HFFc6 (cell line): ENCODE data around the gene DLL1. TPM values are rescaled to one million over a fixed set of nuclear protein-coding genes. Genes with fewer than 3 reads are reported as not detected.

Experiments used
- DNase-seq: peaks from one replicate; pipeline ENCODE4 v3.0.0-alpha.2; 2018
- H3K27ac Mint-ChIP-seq: 2 replicates; pipeline ENCODE4 v1.8.0; 2020; ENCODE audit warnings: mild to moderate bottlenecking, mixed read lengths
- H3K27me3 Mint-ChIP-seq: 2 replicates; pipeline ENCODE4 v1.8.0; 2021; ENCODE audit warnings: mild to moderate bottlenecking, moderate library complexity, mixed read lengths; ENCODE audit not compliant: insufficient read depth
- H3K36me3 Mint-ChIP-seq: 2 replicates; pipeline ENCODE4 v1.8.0; 2021; ENCODE audit warnings: low read depth, mixed read lengths
- H3K4me1 Mint-ChIP-seq: 2 replicates; pipeline ENCODE4 v1.8.0; 2020; ENCODE audit warnings: low read depth, mixed read lengths
- H3K4me3 Mint-ChIP-seq: 2 replicates; pipeline ENCODE4 v1.8.0; 2020; ENCODE audit warnings: mild to moderate bottlenecking, moderate library complexity, mixed read lengths
- H3K9me3 Mint-ChIP-seq: 2 replicates; pipeline ENCODE4 v1.8.0; 2020; ENCODE audit warnings: mild to moderate bottlenecking, mixed read lengths
- total RNA-seq, 6 experiments: library from RNA; stranded (reverse); fragmentation: NEBNext Ultra II Directional; extraction: Animal tissue kit (Norgen Biotek cat#: 25700); gene quantifications; 2 replicates in 1 of 6; 3 replicates in 5 of 6; pipeline ENCODE4 v1.2.3, GENCODE V29; 2021
- TF ChIP-seq, protein P1 (sequence below): fragments of 200-600 bp; sonication (generic); IDR thresholded peaks from 2 replicates; pipeline ENCODE4 v1.5.0; 2021; ENCODE audit warnings: antibody characterized with exemption, mild to moderate bottlenecking

The DLL1 gene
- total RNA-seq, 6 experiments from 2014 or later, result 0.26 to 0.83 (median 0.36) TPM

DNA sequence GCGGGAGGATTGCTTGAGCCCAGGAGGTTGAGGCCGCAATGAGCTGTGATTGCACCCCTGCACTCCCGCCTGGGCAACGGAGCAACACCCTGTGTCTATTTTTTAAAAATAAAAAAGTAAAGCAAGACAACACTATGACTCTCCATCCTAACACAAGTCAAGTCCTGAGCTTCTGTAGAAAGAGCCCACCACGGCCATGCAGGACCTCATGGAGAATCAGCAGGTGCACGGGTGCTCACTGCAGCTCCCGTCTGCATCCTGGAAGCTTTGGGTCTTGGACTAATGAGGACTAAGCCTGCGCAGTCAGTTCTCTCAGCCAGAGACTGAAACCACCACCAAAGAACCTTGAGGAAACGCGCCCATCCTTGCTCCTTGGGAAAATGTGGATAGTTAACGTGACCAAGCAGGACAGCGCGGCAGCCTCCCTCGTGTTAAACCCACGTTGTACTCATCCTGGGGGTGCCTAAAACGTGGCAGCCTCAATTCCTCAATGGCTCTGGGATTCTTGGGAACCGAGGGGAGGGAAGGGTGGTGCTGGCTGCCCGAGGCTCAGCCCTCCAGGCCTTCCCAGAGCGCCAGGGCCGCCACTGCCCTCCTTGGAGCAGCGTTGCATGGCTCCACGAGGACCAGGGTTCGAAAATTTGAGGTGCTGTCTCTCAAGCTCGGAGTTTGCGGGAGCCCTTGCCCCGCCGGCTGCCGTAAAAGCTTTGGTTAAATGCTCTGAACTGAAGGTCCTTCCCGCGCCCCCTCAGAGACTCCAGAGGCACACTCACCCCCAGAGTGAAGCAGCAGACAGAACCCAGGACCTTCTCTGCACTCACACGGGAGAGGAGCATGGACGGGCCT is 29.0 kb downstream of the DLL1 start:
- TF ChIP-seq, protein P1, sequence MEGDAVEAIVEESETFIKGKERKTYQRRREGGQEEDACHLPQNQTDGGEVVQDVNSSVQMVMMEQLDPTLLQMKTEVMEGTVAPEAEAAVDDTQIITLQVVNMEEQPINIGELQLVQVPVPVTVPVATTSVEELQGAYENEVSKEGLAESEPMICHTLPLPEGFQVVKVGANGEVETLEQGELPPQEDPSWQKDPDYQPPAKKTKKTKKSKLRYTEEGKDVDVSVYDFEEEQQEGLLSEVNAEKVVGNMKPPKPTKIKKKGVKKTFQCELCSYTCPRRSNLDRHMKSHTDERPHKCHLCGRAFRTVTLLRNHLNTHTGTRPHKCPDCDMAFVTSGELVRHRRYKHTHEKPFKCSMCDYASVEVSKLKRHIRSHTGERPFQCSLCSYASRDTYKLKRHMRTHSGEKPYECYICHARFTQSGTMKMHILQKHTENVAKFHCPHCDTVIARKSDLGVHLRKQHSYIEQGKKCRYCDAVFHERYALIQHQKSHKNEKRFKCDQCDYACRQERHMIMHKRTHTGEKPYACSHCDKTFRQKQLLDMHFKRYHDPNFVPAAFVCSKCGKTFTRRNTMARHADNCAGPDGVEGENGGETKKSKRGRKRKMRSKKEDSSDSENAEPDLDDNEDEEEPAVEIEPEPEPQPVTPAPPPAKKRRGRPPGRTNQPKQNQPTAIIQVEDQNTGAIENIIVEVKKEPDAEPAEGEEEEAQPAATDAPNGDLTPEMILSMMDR, result no peak
- H3K4me3 Mint-ChIP-seq, result no peak overlapping the region
- DNase-seq, result no peak
- H3K4me1 Mint-ChIP-seq, result no peaks in the 10 kb centered on the region
- peaks cover 25% of the 10 kb centered on the region for H3K27me3 Mint-ChIP-seq
- no peaks in the 10 kb centered on the region for H3K36me3 Mint-ChIP-seq
- no peaks in the 10 kb centered on the region for H3K9me3 Mint-ChIP-seq
- H3K27ac Mint-ChIP-seq, result no peak overlapping the region

DNA sequence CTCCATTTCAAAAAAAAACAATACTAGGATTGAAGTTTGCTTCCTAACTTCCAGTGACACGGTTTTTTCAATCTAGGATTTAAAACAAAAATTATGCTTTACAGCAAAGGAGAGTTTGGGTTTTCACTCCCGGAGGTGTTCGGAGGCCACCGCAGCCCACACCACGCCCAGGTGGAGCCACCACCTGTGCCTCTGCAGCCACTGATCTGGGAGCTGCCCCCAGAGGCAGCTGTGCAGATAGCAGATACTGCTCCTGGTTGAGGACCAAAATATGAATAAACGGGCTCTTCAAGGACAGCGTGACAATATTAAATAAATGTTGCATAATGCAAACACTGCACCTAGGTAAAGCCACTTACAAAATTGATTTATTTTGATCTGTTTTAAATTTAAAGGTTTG is 30.2 kb downstream of the DLL1 start:
- Mint-ChIP-seq H3K4me3 (no peak overlapping the region), H3K36me3 (no peaks in the 10 kb centered on the region)

DNA sequence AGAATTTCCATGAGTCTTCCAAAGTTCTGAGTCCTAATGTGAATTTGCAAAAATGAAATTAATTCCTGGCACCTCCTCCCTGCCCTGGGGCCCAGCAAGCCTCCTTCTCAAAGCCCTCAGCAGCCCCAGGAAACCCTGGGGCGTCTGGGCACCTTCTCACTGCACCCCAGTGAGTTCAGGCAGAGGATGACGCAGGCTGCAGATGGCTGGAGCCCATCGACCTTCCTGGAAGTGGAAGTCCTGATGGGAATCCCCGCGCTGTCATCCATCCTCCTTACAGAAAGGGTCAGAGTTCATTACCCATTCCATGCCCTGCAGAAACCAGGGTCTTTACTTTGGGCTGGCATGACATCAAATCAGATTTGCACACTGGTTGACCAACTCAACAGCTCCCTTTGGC is 31.6 kb downstream of the DLL1 start:
- no peak for DNase-seq
- Mint-ChIP-seq H3K9me3 (no peaks in the 10 kb centered on the region; the same call in 1 of the 2 replicates), H3K4me1 (no peaks in the 10 kb centered on the region), H3K4me3 (no peak overlapping the region), H3K27ac (no peak overlapping the region), H3K36me3 (no peaks in the 10 kb centered on the region), H3K27me3 (peaks cover 11% of the 10 kb centered on the region)
- TF ChIP-seq, protein P1, result no peak

More for the DNA sequence above, 30.2 kb downstream of the DLL1 start:
- Mint-ChIP-seq H3K27me3 (peaks cover 16% of the 10 kb centered on the region), H3K4me1 (no peaks in the 10 kb centered on the region), H3K9me3 (no peaks in the 10 kb centered on the region), H3K27ac (no peak overlapping the region)
- no peak for DNase-seq
- TF ChIP-seq, protein P1, result no peak

DNA sequence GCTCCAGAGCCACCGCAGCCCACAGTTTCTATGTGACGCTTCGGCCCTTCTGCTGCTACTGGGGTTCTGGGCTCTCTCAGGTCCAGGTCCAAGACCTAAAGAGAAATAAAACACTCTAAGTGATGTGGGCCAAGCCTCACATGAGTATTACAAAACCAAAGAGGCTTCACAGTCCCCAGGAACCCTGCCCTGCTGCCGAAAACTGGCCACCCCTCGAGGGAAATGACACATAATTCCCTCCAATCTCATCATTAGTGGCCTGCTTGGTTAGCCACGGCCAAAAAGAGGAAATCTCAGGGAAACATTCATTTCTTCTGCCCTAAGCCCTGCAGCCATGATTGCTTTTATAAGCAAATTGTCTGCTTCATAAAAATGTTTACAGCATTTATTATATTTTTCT is 32.5 kb downstream of the DLL1 start:
- no peak overlapping the region for H3K27ac Mint-ChIP-seq
- TF ChIP-seq, protein P1, result no peak

DNA sequence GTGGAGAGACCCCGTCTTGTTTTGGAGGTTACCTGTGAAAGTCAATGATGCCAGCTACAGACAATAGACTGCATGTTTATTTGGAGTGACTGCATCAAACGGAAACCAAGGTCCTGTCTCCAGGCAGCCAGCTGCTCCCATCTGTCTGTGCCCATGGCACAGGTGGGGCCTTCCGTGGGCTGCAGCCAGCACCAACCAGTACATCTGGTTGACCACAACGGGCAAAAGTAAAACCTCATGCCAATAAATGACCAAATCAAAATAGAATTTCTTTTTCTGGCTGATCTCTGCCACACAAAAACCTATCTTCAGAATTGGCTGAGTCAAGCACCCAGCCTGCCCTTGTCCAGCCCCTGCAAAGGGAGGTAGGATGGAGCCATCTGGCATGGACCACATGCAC is 33.5 kb downstream of the DLL1 start:
- no peaks in the 10 kb centered on the region for H3K36me3 Mint-ChIP-seq

More for the DNA sequence above, 32.5 kb downstream of the DLL1 start:
- no peak for DNase-seq
- H3K4me3 Mint-ChIP-seq, result no peak overlapping the region
- H3K4me1 Mint-ChIP-seq, result no peaks in the 10 kb centered on the region
- H3K9me3 Mint-ChIP-seq, result no peaks in the 10 kb centered on the region; the same call in 1 of the 2 replicates
- peaks cover 11% of the 10 kb centered on the region for H3K27me3 Mint-ChIP-seq
- H3K36me3 Mint-ChIP-seq, result no peaks in the 10 kb centered on the region

More for the DNA sequence above, 33.5 kb downstream of the DLL1 start:
- DNase-seq, result no peak
- Mint-ChIP-seq H3K4me3 (no peak overlapping the region), H3K4me1 (no peaks in the 10 kb centered on the region), H3K27me3 (peaks cover 14% of the 10 kb centered on the region), H3K27ac (no peak overlapping the region), H3K9me3 (no peaks in the 10 kb centered on the region; the same call in 1 of the 2 replicates)
- TF ChIP-seq, protein P1, result no peak
